ENCODE measurements around the gene KCND3. TPM values are rescaled to one million over a fixed set of nuclear protein-coding genes. Genes with fewer than 3 reads are reported as not detected.

The KCND3 gene
- total RNA-seq, 1 donor from 2014 or later = under 0.01 TPM

- no peaks in the 10 kb centered on the region for H3K36me3 ChIP-seq (ENCODE audit: control insufficient read depth, insufficient read depth, low read length)
- H3K4me3 ChIP-seq (ENCODE audit: low read depth, low read length) = no peak overlapping the region
- no peak for TF ChIP-seq CTCF (IDR thresholded peaks at IDR 0.05; ENCODE audit: insufficient read depth, low read length, poor library complexity, severe bottlenecking)
- peaks cover 2% of the 10 kb centered on the region for H3K27me3 ChIP-seq (ENCODE audit: control insufficient read depth, insufficient read depth, low read length)
- no peak for DNase-seq (ENCODE audit: low read depth)
Observed at GRCh38 chr1:111980686-111981085, 8.8 kb downstream of the KCND3 start.

DNA sequence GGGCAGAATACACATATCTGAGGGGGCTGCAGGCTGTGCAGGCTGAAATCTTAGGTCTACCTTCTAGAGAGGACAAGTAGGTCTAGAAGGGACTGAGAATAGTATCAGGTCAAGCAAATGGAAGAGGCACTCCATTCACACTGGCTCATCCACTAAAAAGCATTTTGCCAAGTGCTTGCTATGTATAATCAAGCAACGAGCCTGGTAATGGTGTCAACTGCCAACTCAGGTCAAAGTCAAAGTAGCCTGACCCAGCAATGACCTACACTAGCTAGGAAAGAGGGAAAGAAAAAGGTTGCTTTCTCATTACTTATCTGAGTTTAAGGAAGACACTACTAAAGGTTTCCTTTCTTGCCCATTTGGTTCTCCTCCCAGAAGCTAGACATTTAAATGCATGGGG is 10.8 kb downstream of the KCND3 start:
- TF ChIP-seq CTCF (IDR thresholded peaks at IDR 0.05; ENCODE audit: insufficient read depth, low read length, poor library complexity, severe bottlenecking) = no peak
- no peaks in the 10 kb centered on the region for H3K36me3 ChIP-seq (ENCODE audit: control insufficient read depth, insufficient read depth, low read length)
- peaks cover 2% of the 10 kb centered on the region for H3K27me3 ChIP-seq (ENCODE audit: control insufficient read depth, insufficient read depth, low read length)
- DNase-seq (ENCODE audit: low read depth) = no peak
- H3K4me3 ChIP-seq (ENCODE audit: low read depth, low read length) = no peak overlapping the region

DNA sequence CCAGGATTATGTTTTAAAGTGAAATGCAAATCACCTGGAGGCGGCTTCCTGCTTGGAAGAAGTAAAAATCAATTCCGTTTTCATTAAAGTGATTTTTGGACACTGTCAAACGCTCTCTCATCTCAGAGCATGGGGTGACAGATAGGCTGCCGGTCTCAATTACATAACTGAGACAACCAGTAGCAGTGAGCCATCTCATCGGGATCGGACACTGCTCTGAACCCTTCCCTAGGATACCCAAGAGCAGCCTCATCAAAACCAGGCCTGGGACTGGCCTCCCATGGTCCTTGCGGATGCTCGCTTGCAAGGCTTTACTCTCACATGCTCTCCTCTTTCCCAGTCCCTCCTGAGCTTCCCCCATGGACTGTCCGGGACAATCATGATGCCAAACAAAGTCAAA is 12.1 kb downstream of the KCND3 start:
- Histone ChIP-seq H3K27me3 (ENCODE audit: control insufficient read depth, insufficient read depth, low read length) (peaks cover 2% of the 10 kb centered on the region), H3K4me3 (ENCODE audit: low read depth, low read length) (no peak overlapping the region), H3K36me3 (ENCODE audit: control insufficient read depth, insufficient read depth, low read length) (no peaks in the 10 kb centered on the region)
- no peak for DNase-seq (ENCODE audit: low read depth)
- no peak for TF ChIP-seq CTCF (IDR thresholded peaks at IDR 0.05; ENCODE audit: insufficient read depth, low read length, poor library complexity, severe bottlenecking)

DNA sequence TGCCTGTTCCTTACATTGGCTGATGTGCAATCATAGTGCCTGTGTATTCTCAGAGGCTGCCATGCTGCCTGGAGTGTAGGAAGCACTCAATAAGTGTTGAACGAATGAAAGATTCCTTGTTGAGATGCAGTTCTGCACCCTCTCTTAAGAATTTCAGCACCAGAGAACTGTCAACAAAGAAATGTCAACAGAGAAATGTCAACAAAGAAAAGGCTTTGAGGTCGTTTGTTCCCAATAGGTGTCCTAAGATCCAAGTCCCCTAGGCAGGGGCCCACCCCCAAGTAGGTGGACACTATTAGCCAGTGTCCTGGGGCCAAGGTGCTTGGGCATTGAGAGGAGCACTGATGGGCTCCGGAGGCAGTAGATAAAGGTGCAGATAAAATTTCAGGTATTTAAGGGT is 12.6 kb downstream of the KCND3 start:
- Histone ChIP-seq H3K36me3 (ENCODE audit: control insufficient read depth, insufficient read depth, low read length) (no peaks in the 10 kb centered on the region), H3K4me3 (ENCODE audit: low read depth, low read length) (no peak overlapping the region), H3K27me3 (ENCODE audit: control insufficient read depth, insufficient read depth, low read length) (peaks cover 2% of the 10 kb centered on the region)
- DNase-seq (ENCODE audit: low read depth) = no peak
- no peak for TF ChIP-seq CTCF (IDR thresholded peaks at IDR 0.05; ENCODE audit: insufficient read depth, low read length, poor library complexity, severe bottlenecking)

GRCh38 chr1:111976332-111976731 is 13.1 kb downstream of the KCND3 start:
- no peak for DNase-seq (ENCODE audit: low read depth)
- H3K4me3 ChIP-seq (ENCODE audit: low read depth, low read length) = no peak overlapping the region
- H3K36me3 ChIP-seq (ENCODE audit: control insufficient read depth, insufficient read depth, low read length) = no peaks in the 10 kb centered on the region
- no peak for TF ChIP-seq CTCF (IDR thresholded peaks at IDR 0.05; ENCODE audit: insufficient read depth, low read length, poor library complexity, severe bottlenecking)
- H3K27me3 ChIP-seq (ENCODE audit: control insufficient read depth, insufficient read depth, low read length) = peaks cover 2% of the 10 kb centered on the region

- no peak for DNase-seq (ENCODE audit: low read depth)
- H3K27me3 ChIP-seq (ENCODE audit: control insufficient read depth, insufficient read depth, low read length) = peaks cover 2% of the 10 kb centered on the region
- H3K36me3 ChIP-seq (ENCODE audit: control insufficient read depth, insufficient read depth, low read length) = no peaks in the 10 kb centered on the region
- TF ChIP-seq CTCF (IDR thresholded peaks at IDR 0.05; ENCODE audit: insufficient read depth, low read length, poor library complexity, severe bottlenecking) = no peak
- no peak overlapping the region for H3K4me3 ChIP-seq (ENCODE audit: low read depth, low read length)
Observed at GRCh38 chr1:111973150-111973790, 16.2 kb downstream of the KCND3 start.

Data from kidney epithelial cell (primary cell).